ENCODE results near the gene BCR.

DNA sequence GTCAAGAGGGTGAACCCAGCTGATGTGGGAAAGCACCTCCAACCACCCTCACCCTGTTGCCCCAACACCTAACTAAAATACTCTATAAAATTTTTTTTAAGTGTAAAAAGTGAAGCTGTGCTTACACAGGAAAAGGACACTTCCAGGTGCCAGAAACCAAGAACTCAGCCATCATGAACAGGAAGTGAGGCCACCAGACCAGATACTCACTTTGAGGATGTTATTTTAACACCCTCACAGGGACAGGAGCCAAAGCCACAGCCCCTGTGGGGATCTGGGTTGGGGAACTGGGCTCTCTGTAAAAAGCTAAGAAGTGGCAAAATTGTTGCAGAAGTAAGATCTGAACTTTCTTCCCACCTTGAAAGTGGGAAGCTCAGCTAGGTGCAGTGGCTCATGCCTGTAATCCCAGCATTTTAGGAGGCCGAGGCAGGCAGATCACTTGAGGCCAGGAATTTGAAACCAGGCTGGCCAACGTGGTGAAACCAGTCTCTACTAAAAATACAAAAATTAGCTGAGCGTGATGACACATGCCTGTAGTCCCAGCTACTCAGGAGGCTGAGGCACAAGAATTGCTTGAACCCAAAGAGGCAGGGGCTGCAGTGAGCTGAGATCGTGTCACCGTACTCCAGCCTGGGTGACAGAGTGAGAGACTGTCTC is 42.3 kb upstream of the BCR start:
- TF ChIP-seq, protein P1, sequence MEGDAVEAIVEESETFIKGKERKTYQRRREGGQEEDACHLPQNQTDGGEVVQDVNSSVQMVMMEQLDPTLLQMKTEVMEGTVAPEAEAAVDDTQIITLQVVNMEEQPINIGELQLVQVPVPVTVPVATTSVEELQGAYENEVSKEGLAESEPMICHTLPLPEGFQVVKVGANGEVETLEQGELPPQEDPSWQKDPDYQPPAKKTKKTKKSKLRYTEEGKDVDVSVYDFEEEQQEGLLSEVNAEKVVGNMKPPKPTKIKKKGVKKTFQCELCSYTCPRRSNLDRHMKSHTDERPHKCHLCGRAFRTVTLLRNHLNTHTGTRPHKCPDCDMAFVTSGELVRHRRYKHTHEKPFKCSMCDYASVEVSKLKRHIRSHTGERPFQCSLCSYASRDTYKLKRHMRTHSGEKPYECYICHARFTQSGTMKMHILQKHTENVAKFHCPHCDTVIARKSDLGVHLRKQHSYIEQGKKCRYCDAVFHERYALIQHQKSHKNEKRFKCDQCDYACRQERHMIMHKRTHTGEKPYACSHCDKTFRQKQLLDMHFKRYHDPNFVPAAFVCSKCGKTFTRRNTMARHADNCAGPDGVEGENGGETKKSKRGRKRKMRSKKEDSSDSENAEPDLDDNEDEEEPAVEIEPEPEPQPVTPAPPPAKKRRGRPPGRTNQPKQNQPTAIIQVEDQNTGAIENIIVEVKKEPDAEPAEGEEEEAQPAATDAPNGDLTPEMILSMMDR (IDR thresholded peaks at IDR 0.05), result no peak
- no peak for TF ChIP-seq POLR2A (IDR thresholded peaks at IDR 0.05)
